GM23338 (cell line): ENCODE results near the gene STMN3. TPM values are rescaled to one million over a fixed set of nuclear protein-coding genes. Genes with fewer than 3 reads are reported as not detected.

Experiments used
- CREB1 ChIP-seq: fragments of 250-450 bp; sonication (Bioruptor Pico); IDR thresholded peaks from 2 replicates; pipeline ENCODE4 v1.5.0; 2020; ENCODE audit warnings: low read depth, mild to moderate bottlenecking, moderate library complexity
- CTCF ChIP-seq, 2 experiments: fragments of 200-600 bp in 1 of 2; sonication (generic) in 1 of 2; conservative IDR thresholded peaks; 2 replicates each; pipeline versions ENCODE4 v1.5.1 to v1.6.1; 2016 to 2017; ENCODE audit warnings: antibody characterized with exemption in 2 of 2, low read depth in 2 of 2, mild to moderate bottlenecking in 2 of 2, moderate library complexity in 1 of 2
- EZH2 ChIP-seq: fragments of 200-600 bp; sonication (generic); IDR thresholded peaks from one replicate; pipeline ENCODE4 v1.8.0; 2017; ENCODE audit warnings: antibody characterized with exemption, mild to moderate bottlenecking, low read depth; ENCODE audit not compliant: unreplicated experiment
- EZH2phosphoT487 ChIP-seq: fragments of 200-600 bp; sonication (generic); IDR thresholded peaks from one replicate; pipeline ENCODE4 v1.8.1; 2018; ENCODE audit warnings: antibody characterized with exemption; ENCODE audit not compliant: unreplicated experiment
- JUNB ChIP-seq: IDR thresholded peaks from one replicate; pipeline ENCODE4 v1.6.1; 2016; ENCODE audit warnings: antibody characterized with exemption; ENCODE audit not compliant: unreplicated experiment
- POLR2AphosphoS5 ChIP-seq: IDR thresholded peaks from 2 replicates; pipeline ENCODE4 v1.6.1; 2016; ENCODE audit warnings: antibody characterized with exemption, low read depth
- REST ChIP-seq: IDR thresholded peaks from one replicate; pipeline ENCODE4 v1.6.1; 2018; ENCODE audit warnings: antibody characterized with exemption; ENCODE audit not compliant: unreplicated experiment
- STAT1 ChIP-seq: IDR thresholded peaks from one replicate; pipeline ENCODE4 v1.6.1; 2016; ENCODE audit warnings: antibody characterized with exemption; ENCODE audit not compliant: unreplicated experiment
- ZNF331 ChIP-seq: fragments of 250-450 bp; sonication (Bioruptor Pico); IDR thresholded peaks from 2 replicates; pipeline ENCODE4 v1.5.0; 2020; ENCODE audit warnings: low read depth, mild to moderate bottlenecking, moderate library complexity
- ZNF462 ChIP-seq: fragments of 250-450 bp; sonication (Bioruptor Pico); IDR thresholded peaks from 2 replicates; pipeline ENCODE4 v1.5.0; 2020; ENCODE audit warnings: mild to moderate bottlenecking, moderate library complexity
- polyA plus RNA-seq: library from polyadenylated mRNA; unstranded; fragments of >200 nt; fragmentation: Nextera tagmentation; extraction: Ambion mirVana; gene quantifications from 2 replicates; pipeline ENCODE4 v1.2.1, GENCODE V29; 2016
- total RNA-seq: library from RNA; depleted of rRNA; stranded (reverse); fragments of >200 nt; shearing (Covaris generic); gene quantifications from 2 replicates; pipeline ENCODE4 v1.2.3, GENCODE V29; 2014

STMN3 gene
- total and polyA plus RNA-seq, 2 experiments from 2014 or later = 28.6 to 61.3 TPM

- TF ChIP-seq ZNF462 (no peak), ZNF331 (CRISPR knock-in tag) (no peak), STAT1 (no peak), POLR2AphosphoS5 (no peak), CREB1 (CRISPR knock-in tag) (no peak), EZH2phosphoT487 (no peak), EZH2 (no peak), JUNB (no peak), REST (no peak), CTCF (conservative IDR thresholded peaks at IDR 0.05; ENCODE audit: low read depth in 2 of 2) (no peak)
These were observed 45.7 kb upstream of the STMN3 start (continued) for GRCh38 chr20:63698739-63699465.
